Adipocyte (in vitro differentiated cells): Measurements from ENCODE around the gene NT5C.

Experiments used
- DNase-seq: peaks from one replicate; pipeline ENCODE4 v3.0.0-alpha.2; 2015; ENCODE audit warnings: low read depth
- H3K27me3 ChIP-seq: replicated peaks from 2 replicates; pipeline ENCODE4 v1.7.0; 2013; ENCODE audit warnings: mild to moderate bottlenecking, low read length, moderate library complexity; ENCODE audit not compliant: control insufficient read depth, insufficient read depth
- H3K36me3 ChIP-seq: 2 replicates; pipeline ENCODE4 v1.7.0; 2013; ENCODE audit warnings: low read length, mild to moderate bottlenecking, moderate library complexity; ENCODE audit not compliant: control insufficient read depth, insufficient read depth, severe bottlenecking
- H3K4me1 ChIP-seq: 2 replicates; pipeline ENCODE4 v1.7.0; 2013; ENCODE audit warnings: mild to moderate bottlenecking, low read length, moderate library complexity; ENCODE audit not compliant: control insufficient read depth, insufficient read depth
- H3K4me3 ChIP-seq: 2 replicates; pipeline ENCODE4 v1.7.0; 2013; ENCODE audit warnings: mild to moderate bottlenecking, low read length, moderate library complexity
- H3K9ac ChIP-seq: 2 replicates; pipeline ENCODE4 v1.7.0; 2013; ENCODE audit warnings: mild to moderate bottlenecking, low read length, moderate library complexity
- H3K9me3 ChIP-seq: 2 replicates; pipeline ENCODE4 v1.7.0; 2013; ENCODE audit warnings: mild to moderate bottlenecking, low read length, moderate library complexity; ENCODE audit not compliant: control insufficient read depth

NT5C gene

DNA sequence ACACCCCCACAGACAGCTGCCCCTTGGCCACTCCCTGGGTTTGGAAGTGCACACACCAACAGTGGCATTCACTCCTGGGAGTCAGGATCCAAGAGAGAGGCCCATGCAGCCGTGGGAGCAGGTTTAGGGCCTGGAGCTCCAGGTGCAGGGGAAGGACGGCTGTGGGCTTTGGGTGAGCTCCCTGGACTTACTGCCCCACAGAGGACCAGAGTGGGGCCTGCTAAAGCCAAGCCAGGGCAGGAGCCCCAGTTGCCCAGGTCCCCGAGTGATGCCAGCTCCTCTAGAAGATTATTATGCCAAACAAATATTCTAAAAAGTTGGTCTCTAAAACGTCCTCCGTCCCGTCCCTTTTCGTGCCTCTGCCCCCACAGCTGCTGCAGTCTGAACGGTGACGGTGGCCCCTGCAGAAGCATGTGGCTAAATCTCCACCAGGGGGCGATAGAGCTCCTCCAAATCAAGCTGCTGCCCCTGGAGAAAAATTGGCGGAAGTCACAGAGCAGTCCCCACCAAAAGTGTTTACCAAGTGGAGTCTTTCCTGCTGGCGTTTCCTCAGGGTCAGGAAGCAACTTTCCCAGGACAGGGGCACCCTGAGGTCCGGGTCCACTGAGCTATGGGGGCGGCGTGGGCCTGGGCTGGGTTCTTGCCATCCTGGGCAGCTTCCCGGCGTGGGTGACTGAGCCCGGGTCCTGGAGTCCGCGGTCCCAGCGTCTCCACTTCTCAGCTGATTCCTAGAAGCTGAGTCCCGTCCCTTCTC is 17.6 kb downstream of the NT5C start:
- H3K9me3 ChIP-seq = no peaks in the 10 kb centered on the region
- H3K36me3 ChIP-seq = peaks cover 7% of the 10 kb centered on the region
- DNase-seq = peak; percentile 96
- peak overlapping the region; percentile 82 for H3K4me3 ChIP-seq
- H3K27me3 ChIP-seq = no peaks in the 10 kb centered on the region
- H3K9ac ChIP-seq = peak overlapping the region; percentile 83
- peaks cover 35% of the 10 kb centered on the region for H3K4me1 ChIP-seq

DNA sequence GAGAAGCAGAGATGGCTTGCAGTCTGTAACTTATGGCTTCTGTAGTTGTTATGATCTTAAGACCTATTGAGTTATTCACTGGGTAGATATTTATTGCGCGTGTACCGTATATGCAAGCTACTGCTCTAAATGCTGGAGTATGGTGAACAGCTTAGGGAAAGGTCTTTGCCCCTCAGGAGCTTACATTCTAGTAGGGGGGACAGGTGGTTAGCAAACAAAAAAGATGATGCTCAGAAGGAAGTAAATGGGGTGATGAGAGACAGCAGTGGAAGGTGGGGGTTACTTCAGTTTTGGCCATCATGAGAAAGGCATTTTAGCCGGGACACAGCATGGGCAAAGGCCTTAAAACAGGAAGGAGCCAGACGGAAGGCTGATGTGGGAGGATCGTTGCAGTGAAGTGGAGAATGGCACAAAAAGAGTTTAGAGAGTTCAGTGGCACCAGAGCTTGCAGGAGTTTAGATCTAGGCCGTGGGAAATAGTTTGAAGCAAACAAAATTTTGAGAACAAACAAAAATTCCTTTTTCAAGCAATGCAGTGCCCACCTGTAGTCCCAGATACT is 19.7 kb downstream of the NT5C start:
- Histone ChIP-seq H3K27me3 (no peaks in the 10 kb centered on the region), H3K9ac (no peak overlapping the region), H3K9me3 (no peaks in the 10 kb centered on the region), H3K36me3 (no peaks in the 10 kb centered on the region), H3K4me1 (peaks cover 33% of the 10 kb centered on the region), H3K4me3 (no peak overlapping the region)
- DNase-seq = no peak

DNA sequence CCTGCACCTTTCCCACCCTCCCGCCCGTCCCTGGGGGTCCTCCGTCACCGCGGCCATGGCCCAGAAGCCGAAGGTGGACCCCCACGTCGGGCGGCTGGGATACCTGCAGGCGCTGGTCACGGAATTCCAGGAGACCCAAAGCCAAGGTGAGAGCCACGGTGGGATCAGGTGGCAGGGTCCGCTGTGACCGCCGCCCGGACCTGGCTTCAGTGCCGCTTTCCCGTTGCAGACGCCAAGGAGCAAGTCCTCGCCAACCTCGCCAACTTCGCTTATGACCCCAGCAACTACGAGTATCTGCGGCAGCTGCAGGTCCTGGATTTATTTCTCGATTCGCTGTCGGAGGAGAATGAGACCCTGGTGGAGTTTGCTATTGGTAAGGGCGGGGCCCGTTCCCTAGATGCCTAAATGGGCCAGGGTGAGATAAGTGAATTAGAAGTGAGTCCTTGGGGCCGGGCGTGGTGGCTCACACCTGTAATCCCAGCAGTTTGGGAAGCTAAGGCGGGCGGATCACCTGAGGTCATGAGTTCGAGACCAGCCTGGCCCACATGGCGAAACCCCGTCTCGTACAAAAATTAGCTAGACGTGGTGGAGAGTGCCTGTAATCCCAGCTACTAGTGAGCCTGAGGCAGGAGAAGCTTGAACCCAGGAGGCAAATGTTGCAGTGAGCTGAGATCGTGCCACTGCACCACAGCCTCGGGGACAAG is 21.2 kb downstream of the NT5C start:
- no peaks in the 10 kb centered on the region for H3K36me3 ChIP-seq
- DNase-seq = peak; percentile 25
- peak overlapping the region; percentile 90 for H3K9ac ChIP-seq
- peaks cover 21% of the 10 kb centered on the region for H3K4me1 ChIP-seq
- peak overlapping the region; percentile 94 for H3K4me3 ChIP-seq
- H3K9me3 ChIP-seq = no peaks in the 10 kb centered on the region
- H3K27me3 ChIP-seq = no peaks in the 10 kb centered on the region

DNA sequence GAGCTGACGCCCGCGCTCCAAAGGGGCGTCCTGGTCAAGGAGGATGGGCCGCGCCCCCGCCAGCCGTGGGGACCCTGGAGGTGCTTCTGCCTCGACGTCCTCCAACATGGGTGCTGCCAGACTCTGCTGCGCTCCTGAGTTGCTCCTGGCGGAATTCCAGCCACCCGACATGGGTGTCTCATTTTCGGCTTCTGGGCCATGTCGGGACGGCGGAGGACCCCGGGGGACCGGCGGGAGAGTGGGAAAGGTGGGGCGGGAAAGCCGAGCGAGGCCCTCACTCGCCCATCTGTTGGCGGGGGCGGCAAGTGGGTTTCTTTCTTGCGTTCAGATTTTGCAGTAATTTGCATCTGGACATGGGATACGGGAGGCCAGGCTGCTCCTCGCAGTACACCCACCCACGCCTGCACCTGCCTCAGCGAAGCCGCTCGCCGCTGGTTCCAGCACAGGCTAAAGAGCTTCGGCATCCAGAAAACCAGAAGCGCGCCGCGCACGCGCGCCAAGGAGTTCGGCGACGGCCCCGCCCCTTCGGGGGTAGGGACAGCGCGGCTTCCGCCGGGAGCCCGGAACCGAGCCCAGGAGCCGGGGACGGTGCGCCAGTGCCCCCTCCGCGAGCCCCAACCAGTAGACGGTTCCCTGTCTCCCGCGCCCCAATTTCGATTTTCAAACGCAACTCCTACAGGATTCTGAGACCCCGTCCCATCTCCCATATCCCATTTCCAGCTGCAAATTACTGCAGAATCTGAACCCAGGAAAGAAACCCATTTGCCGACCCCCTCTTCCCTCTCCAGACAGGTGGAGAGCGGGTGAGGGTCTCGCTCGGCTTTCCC is 21.9 kb downstream of the NT5C start, which contains the start of gene ARMC7:
TSS of gene ARMC7 (plus strand) at position 563 of the 827 bp plus-strand sequence. CDS start 320 bp downstream, outside the sequence.
- H3K4me3 ChIP-seq = peak within 1 kb of the TSS; percentile 94
- no peaks in the 10 kb centered on the region for H3K36me3 ChIP-seq
- peak within 1 kb of the TSS; percentile 90 for H3K9ac ChIP-seq
- peaks cover 16% of the 10 kb centered on the region for H3K4me1 ChIP-seq
- peak; percentile 94 for DNase-seq
- no peaks in the 10 kb centered on the region for H3K9me3 ChIP-seq
- H3K27me3 ChIP-seq = no peaks in the 10 kb centered on the region

DNA sequence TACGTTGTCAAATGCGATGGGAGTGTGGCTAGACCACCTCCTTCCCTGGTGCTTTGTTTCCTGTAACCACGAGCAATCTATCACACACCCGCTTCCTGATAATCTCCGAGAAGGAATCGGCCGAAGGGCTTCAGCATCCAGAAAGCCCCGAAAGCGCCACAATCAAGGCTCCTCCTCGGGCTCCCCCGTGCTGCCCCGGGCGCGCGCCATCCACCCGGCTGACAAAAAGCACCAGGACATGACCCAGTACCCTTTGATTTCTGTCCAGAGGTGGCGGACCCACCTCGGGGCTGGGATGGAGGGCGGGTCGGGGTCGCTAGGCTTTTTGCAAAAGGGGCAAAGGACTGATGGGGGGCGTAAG is 22.5 kb downstream of the NT5C start:
- H3K9me3 ChIP-seq = no peaks in the 10 kb centered on the region
- DNase-seq = no peak
- peaks cover 11% of the 10 kb centered on the region for H3K4me1 ChIP-seq
- H3K27me3 ChIP-seq = no peaks in the 10 kb centered on the region
- H3K9ac ChIP-seq = peak overlapping the region; percentile 90
- no peaks in the 10 kb centered on the region for H3K36me3 ChIP-seq
- peak overlapping the region; percentile 94 for H3K4me3 ChIP-seq

DNA sequence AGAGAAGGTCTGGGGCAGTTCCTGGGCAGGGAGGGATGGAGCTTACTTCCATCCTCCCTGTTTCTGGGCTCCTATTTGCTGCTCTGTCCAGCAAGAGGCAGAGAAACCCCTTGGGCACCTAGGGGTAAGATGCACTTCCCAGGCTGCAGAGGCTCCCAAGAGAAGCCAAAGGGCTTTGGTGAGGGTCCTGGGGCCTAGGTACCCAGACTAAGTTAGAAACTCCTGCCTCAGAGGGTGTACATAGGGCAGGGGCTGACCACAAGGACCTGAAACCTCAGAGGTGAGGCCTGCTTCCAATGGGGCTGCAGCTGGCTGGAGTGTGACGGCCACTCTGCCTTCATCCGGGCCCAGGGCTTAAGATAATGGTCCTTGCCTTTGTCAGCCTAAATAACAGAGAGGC is 23.3 kb downstream of the NT5C start:
- Histone ChIP-seq H3K9ac (no peak overlapping the region), H3K4me1 (peaks cover 11% of the 10 kb centered on the region), H3K36me3 (no peaks in the 10 kb centered on the region), H3K27me3 (no peaks in the 10 kb centered on the region), H3K9me3 (no peaks in the 10 kb centered on the region), H3K4me3 (no peak overlapping the region)
- no peak for DNase-seq

DNA sequence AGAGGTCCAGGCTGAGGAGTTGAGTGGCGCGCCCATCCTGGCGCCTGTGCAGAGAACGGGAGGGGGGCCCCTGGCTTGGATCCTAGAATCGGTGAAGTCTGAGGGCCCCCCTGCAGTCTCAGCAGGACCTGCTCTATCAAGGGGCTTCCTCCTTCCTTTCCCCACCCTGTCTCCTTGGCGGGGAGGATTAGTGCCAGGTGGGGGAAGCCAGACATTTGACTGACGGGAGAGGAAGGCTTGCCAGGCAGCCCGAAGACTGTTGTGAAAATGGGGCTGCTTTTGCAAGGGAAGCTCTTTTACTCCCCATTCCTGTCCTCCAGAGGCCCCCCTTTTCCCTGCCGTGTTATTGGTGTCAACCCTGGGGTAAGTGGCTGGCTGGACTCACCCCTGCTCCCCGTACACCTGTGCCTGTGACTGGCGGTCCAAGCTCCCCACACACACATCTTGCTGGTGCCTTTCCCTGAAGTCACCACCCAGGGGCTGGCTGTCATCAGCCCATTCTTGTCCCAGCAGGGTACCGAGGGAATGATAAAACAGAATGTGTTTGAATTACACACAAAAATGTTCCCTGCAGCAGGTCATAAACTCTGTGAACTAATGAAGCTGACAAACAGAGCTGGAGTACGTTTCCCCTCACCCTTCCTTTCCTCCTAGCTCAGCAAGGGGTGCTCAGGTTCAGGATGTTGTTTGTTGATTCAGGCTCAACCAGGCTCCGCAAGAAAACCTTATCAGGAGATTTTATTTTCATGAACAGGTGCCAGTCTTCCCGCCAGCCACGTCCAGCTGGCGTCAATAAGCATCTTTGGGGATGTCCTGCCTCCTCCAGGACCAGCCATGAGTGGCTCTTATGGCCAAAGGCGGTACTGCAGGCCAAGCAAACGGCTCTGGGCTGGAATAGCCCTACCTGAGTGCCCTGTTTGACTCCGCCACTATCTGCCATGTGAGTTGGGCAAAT is 26.1 kb downstream of the NT5C start:
- Histone ChIP-seq H3K4me3 (no peak overlapping the region), H3K36me3 (peaks cover 3% of the 10 kb centered on the region), H3K27me3 (no peaks in the 10 kb centered on the region), H3K4me1 (peaks cover 6% of the 10 kb centered on the region), H3K9me3 (no peaks in the 10 kb centered on the region), H3K9ac (no peak overlapping the region)
- peak; percentile 51 for DNase-seq

DNA sequence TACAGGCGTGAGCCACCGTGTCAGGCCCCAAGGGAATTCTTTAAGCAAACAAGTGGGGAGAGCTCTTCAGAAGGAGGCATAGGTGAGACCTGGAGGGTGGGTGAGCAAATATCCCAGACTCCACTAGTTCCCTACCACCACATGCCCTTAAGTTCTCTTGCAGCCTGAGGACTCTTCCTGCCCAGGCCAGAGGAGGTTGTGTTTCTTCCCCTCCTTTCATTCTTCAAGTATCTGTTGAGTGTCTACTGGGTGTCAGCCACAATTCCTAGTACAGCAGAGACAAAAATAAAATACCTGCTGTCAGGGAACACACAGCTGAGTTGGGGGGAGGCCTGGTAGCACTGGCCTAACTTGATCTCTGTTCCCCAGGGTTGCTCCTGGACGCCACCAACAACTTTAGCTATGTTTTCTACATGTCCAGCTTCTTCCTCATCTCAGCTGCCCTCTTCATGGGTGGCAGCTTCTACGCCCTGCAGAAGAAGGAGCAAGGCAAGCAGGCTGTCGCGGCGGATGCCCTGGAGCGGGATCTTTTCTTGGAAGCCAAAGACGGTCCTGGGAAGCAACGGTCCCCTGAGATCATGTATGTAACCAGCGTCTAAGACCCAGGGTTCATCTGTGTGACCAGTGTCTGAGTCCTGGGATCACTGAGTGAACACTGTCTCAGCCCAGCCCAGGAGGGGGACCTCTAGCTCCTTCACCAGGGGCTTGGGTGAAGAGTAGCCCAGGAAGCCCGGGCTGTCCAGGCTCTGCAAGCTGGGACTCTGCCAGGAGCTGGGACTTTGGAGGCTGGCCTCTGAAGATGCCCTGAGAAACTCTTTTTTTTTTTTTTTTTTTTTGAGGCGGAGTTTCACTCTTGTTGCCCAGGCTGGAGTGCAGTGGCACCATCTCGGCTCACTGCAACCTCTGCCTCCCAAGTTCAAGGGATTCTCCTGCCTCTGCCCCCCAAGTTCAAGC is 27.7 kb downstream of the NT5C start:
- Histone ChIP-seq H3K27me3 (no peaks in the 10 kb centered on the region), H3K4me3 (no peak overlapping the region), H3K9ac (no peak overlapping the region), H3K9me3 (no peaks in the 10 kb centered on the region), H3K36me3 (peaks cover 11% of the 10 kb centered on the region), H3K4me1 (no peaks in the 10 kb centered on the region)
- DNase-seq = no peak

DNA sequence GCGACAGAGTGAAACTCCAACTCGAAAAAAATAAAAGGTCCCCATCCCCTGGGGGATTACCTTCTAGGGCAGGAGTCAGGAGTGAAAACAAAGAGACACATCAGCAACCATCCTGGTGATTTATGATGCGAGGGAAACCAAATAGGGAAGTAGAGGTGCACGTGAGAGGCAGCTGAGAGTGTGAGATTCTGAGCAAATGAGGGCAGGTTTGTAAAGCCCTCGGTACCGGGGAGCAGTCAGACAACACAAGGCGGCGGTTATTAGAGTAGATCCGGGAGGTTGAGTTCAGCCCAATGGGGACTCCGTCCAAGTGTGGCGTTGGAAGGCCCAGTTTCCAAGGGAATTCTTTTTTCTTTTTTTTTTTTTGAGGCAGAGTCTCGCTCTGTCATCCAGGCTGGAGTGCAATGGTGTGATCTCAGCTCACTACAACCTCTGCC is 29.1 kb downstream of the NT5C start:
- Histone ChIP-seq H3K9ac (no peak overlapping the region), H3K4me1 (no peaks in the 10 kb centered on the region), H3K4me3 (no peak overlapping the region), H3K9me3 (no peaks in the 10 kb centered on the region), H3K36me3 (peaks cover 11% of the 10 kb centered on the region), H3K27me3 (no peaks in the 10 kb centered on the region)
- no peak for DNase-seq
